Esophagus squamous epithelium (tissue), 4 donors: Measurements from ENCODE around the gene NOS1.

Experiments used
- POLR2A ChIP-seq, 4 donors: fragments of 450-650 bp; IDR thresholded peaks; one replicate each; pipeline ENCODE4 v1.6.1; 2017; ENCODE audit warnings: antibody characterized with exemption in 4 of 4, mild to moderate bottlenecking in 4 of 4, moderate library complexity in 3 of 4
- TF ChIP-seq, protein P1 (sequence below), 6 experiments: fragments of 450-650 bp in 4 of 6; fragments of 200-600 bp in 2 of 6; sonication (generic) in 2 of 6; IDR thresholded peaks; one replicate each; pipeline ENCODE4 v1.5.1; 2016 to 2019; ENCODE audit warnings: antibody characterized with exemption in 6 of 6, mild to moderate bottlenecking in 4 of 6, moderate library complexity in 4 of 6

DNA sequence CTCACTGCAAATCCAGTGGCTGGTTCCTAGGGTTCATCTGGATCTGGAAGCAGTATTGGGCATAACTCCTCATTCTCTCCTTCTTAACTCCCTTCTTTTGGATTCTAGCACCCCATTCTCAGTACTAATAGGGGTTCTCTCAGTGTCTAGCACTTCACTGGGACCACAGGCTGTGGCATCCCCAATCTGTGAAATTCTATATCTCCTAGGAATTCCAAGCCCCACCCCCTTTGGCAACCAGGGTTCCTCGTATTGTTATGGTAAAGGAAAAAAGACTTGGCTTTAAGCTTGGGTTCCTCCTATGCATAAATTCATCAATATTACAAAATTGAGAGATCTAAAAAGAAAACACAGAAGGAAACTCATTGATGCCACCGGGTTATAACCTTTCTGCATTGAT, 126.2 kb downstream of the NOS1 start:
- TF ChIP-seq, protein P1, sequence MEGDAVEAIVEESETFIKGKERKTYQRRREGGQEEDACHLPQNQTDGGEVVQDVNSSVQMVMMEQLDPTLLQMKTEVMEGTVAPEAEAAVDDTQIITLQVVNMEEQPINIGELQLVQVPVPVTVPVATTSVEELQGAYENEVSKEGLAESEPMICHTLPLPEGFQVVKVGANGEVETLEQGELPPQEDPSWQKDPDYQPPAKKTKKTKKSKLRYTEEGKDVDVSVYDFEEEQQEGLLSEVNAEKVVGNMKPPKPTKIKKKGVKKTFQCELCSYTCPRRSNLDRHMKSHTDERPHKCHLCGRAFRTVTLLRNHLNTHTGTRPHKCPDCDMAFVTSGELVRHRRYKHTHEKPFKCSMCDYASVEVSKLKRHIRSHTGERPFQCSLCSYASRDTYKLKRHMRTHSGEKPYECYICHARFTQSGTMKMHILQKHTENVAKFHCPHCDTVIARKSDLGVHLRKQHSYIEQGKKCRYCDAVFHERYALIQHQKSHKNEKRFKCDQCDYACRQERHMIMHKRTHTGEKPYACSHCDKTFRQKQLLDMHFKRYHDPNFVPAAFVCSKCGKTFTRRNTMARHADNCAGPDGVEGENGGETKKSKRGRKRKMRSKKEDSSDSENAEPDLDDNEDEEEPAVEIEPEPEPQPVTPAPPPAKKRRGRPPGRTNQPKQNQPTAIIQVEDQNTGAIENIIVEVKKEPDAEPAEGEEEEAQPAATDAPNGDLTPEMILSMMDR (IDR thresholded peaks at IDR 0.05): no peak
- TF ChIP-seq POLR2A (IDR thresholded peaks at IDR 0.05): no peak
